ENCODE data around the gene EPS8L2. TPM values are rescaled to one million over a fixed set of nuclear protein-coding genes. Genes with fewer than 3 reads are reported as not detected.

EPS8L2 gene
- total RNA-seq, 1 experiment from 2014 or later: 12.7 TPM

DNA sequence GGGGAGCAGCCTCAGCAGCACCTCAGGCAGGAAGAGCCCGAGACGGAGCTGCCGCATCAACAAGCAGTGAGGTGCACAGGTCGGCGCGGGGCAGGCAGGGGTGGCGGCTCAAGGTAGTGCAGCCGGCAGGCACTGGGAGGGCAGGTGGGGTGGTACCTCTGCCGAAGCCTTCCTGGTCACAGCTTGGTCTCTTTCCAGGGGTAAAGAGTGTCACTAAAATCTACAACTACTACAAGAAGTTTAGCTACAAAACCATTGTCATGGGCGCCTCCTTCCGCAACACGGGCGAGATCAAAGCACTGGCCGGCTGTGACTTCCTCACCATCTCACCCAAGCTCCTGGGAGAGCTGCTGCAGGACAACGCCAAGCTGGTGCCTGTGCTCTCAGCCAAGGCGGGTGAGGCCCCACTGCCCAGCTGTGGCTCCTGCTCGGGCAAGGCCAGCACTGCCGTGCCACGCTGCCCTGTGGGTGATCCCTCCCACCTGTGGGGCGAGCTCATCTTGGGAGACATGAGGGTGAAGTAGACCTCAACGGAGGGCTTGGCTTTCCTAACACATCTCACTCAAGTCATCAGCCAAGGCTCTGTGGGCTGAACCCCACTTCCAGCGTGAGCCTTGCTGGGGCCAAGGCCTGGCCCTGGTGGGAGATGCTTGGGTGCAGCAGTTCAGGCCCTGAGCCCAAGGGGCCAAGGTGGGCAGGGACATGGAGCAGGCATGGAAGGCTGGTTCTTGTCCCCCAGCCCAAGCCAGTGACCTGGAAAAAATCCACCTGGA, 57.7 kb downstream of the EPS8L2 start:
- Histone ChIP-seq H3K36me3 (peaks cover 53% of the 10 kb centered on the region), H3K4me3 (no peak overlapping the region)

DNA sequence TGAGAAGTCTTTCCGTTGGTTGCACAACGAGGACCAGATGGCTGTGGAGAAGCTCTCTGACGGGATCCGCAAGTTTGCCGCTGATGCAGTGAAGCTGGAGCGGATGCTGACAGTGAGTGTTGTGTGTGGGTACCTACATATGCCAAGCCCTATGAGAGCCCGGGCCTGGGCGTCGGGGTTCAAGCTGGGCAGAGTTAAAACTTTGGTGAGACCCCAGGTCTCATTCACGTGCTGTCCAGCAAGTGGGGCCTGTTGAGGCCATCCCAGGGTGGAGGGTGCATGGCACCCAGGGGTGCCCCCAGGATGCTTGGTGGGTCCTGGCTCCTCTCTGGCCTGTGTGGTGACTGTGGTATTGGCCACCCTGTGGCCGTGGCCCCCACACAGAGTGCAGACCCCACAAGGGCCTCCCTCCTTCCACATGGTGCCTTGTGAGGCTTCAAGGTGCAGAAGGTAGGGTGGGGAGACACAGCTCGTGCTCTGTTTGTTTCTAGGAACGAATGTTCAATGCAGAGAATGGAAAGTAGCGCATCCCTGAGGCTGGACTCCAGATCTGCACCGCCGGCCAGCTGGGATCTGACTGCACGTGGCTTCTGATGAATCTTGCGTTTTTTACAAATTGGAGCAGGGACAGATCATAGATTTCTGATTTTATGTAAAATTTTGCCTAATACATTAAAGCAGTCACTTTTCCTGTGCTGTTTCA, 58.4 kb downstream of the EPS8L2 start:
- Histone ChIP-seq H3K4me1 (no peaks in the 10 kb centered on the region), H3K27ac (no peak overlapping the region), H3K9me3 (replicated peaks) (no peaks in the 10 kb centered on the region), H3K27me3 (no peaks in the 10 kb centered on the region), H3K4me3 (no peak overlapping the region), H3K36me3 (peaks cover 45% of the 10 kb centered on the region)
- no peak for DNase-seq

More for the DNA sequence above, 57.7 kb downstream of the EPS8L2 start:
- H3K4me1 ChIP-seq: no peaks in the 10 kb centered on the region
- H3K27me3 ChIP-seq: no peaks in the 10 kb centered on the region
- DNase-seq: no peak
- no peak overlapping the region for H3K27ac ChIP-seq
- H3K9me3 ChIP-seq (replicated peaks): no peaks in the 10 kb centered on the region

DNA sequence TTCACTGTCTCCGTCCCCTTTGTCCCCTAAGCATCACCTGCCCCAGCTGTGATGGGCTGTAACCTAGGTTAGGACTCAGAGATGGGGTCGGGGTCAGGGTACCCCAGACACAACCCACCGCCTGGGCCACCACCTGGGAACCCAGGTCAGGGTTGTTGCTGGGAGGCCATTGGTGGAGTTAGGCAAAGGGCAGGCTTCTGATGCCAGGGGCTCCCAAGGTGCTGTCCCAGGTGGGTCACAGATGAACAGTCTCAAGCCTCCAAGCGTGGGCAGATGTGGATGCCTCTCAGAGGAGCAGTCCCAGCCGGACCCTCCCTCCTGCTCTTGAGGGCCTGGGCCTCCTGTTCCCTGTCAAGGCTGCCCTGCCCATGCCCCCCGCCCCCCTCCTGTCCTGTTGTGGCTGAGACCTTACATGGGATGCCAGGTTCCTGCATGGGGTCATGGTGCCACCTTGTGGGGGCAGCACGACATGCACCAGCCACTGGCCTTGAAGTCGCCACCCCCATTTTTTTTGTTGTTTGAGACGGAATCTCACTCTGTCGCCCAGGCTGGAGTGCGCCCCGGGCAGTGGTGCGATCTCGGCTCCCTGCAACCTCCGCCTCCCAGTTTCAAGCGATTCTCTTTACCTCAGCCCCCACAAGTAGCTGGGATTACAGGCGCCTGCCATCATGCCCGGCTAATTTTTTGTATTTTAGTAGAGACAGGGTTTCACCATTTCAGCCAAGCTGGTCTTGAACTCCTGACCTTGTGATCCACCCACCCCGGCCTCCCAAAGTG, 59.2 kb downstream of the EPS8L2 start:
- Histone ChIP-seq H3K27ac (no peak overlapping the region), H3K9me3 (replicated peaks) (no peaks in the 10 kb centered on the region)
- peak; percentile 59 to 61 for DNase-seq

DNA sequence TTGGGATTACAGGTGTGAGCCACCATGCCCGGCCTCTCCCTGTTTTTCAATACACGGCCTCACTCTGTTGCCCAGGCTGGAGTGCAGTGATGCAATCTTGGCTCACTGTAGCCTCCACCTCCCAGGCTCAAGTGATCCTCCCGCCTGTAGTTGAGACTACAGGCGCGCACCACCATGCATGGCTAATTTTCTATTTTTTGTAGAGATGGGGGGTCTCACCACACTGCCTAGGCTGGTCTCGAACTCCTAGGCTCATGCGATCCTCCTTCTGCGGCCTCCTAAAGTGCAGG, 59.7 kb downstream of the EPS8L2 start:
- Histone ChIP-seq H3K36me3 (peaks cover 35% of the 10 kb centered on the region), H3K9me3 (replicated peaks) (no peaks in the 10 kb centered on the region), H3K27me3 (no peaks in the 10 kb centered on the region), H3K4me1 (no peaks in the 10 kb centered on the region), H3K4me3 (no peak overlapping the region), H3K27ac (no peak overlapping the region)
- DNase-seq: no peak

More for the DNA sequence above, 59.2 kb downstream of the EPS8L2 start:
- Histone ChIP-seq H3K4me1 (no peaks in the 10 kb centered on the region), H3K27me3 (no peaks in the 10 kb centered on the region), H3K36me3 (peaks cover 38% of the 10 kb centered on the region), H3K4me3 (no peak overlapping the region)

DNA sequence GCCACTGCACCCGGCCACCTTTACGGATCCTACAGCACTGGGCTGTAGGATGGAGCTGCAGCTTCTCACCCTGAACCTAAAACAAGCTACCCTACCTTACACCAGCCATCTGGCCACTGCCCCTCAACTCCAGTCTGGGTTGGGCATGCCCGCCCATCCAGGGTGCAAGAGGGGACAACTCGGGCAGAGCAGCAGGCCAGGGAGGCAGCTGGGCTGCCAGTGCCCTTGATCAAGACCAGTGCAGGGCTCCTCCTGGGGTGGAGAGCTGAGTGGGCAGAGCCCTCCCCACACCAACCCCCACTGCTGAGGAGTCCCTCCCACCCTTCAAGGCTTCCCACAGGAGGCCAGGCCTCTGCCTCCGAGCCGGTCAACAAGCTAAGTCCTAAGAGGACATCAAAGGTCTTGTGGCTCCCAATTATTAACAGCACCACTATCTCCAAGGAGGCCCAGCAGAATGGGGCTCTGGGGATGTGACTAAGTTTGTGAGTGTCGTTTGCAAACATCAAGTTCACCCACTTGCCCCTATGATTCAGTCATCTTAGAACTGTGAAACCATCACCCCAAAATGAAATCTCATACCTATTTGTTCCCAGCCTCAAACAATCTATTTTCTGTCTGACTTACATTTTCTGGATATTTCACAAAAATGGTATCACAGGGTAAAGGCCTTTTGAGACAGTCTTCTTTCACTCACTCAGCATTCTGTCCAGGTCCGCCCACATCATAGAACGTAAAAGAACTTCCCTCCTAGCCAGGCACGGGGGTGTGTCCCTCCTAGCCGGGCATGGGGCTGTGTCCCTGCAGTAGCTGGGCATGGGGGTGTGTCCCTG, 60.3 kb downstream of the EPS8L2 start:
- Histone ChIP-seq H3K27me3 (no peaks in the 10 kb centered on the region), H3K36me3 (peaks cover 35% of the 10 kb centered on the region), H3K4me3 (no peak overlapping the region)

DNA sequence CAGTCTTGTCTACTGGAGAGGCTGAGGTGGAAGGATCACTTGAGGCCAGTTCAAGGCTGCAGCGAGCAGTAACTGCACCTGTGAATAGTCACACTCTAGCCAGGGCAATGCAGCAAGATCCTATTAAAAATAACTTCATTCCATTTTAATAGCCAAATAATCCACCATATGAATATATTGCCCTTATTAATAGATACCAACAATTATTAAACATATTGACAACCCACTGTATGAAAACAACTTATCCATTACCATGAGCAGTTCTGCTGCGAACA, 60.8 kb downstream of the EPS8L2 start:
- H3K36me3 ChIP-seq: peaks cover 37% of the 10 kb centered on the region
- no peak for DNase-seq
- H3K9me3 ChIP-seq (replicated peaks): no peaks in the 10 kb centered on the region
- H3K27ac ChIP-seq: no peak overlapping the region
- no peaks in the 10 kb centered on the region for H3K4me1 ChIP-seq
- H3K27me3 ChIP-seq: no peaks in the 10 kb centered on the region
- H3K4me3 ChIP-seq: no peak overlapping the region

More for the DNA sequence above, 60.3 kb downstream of the EPS8L2 start:
- DNase-seq: no peak
- Histone ChIP-seq H3K9me3 (replicated peaks) (no peaks in the 10 kb centered on the region), H3K27ac (no peak overlapping the region), H3K4me1 (no peaks in the 10 kb centered on the region)

DNA sequence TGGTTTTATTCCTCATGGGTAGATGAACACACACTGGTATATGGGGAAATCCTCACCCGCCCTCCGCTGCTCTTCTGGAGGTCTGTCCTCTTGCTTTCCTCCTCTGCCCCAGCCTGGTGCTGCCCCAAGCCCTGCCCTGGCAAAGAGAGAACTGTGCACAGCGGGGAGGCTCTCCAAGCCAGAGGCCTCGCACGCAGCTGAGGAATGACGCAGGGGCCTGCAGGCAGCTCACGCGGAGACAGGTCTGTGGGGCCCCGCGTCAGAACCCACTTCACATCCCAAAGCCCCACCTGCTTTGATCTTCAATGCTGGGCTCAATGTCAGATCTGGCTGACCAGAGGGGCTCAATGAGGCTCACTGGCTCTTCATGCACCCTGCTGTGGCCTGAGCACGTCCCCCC, 61.2 kb downstream of the EPS8L2 start:
- Histone ChIP-seq H3K27ac (no peak overlapping the region), H3K36me3 (peaks cover 38% of the 10 kb centered on the region), H3K4me3 (no peak overlapping the region), H3K4me1 (no peaks in the 10 kb centered on the region), H3K9me3 (replicated peaks) (no peaks in the 10 kb centered on the region), H3K27me3 (no peaks in the 10 kb centered on the region)
- DNase-seq: no peak

DNA sequence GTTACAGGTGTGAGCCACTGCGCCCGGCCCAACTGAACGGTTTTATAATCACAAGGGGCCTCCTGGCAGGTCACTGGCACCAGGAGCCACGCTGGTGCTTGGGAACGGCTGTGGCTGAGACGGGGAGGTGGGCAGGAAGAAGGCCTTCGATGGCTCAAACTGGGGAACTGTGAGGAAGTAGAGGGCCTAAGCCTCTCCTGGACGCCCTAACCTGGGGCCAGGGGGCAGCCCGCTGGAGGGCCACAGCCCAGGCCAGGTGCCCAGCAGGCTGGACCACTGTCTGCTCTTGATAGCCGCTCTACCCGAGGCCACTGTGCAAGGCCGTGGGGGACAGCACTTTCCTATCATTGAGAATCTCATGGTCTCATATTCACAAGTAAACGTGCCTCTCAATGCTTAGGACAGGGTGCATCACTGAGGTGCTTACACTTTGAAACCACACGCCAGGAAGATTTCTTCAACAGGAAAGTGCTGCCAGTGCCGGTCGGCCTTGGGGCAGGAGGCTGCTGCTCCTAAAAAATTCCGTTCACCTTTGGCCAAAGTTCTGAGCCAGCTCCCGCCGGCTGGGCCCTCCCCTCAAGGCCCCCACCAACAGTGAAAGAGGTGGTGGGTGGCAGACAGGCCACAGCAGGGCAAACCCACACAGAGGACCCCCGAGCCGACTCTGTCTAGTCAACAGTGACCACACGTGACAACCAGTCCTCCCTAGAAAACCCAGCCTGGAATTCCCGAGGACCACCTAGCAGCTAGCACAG, 64.0 kb downstream of the EPS8L2 start:
- Histone ChIP-seq H3K4me1 (peaks cover 13% of the 10 kb centered on the region; the same call in 1 of the 2 replicates), H3K9me3 (replicated peaks) (no peaks in the 10 kb centered on the region), H3K27ac (no peak overlapping the region), H3K36me3 (peaks cover 29% of the 10 kb centered on the region), H3K4me3 (no peak overlapping the region), H3K27me3 (no peaks in the 10 kb centered on the region)
- no peak for DNase-seq

DNA sequence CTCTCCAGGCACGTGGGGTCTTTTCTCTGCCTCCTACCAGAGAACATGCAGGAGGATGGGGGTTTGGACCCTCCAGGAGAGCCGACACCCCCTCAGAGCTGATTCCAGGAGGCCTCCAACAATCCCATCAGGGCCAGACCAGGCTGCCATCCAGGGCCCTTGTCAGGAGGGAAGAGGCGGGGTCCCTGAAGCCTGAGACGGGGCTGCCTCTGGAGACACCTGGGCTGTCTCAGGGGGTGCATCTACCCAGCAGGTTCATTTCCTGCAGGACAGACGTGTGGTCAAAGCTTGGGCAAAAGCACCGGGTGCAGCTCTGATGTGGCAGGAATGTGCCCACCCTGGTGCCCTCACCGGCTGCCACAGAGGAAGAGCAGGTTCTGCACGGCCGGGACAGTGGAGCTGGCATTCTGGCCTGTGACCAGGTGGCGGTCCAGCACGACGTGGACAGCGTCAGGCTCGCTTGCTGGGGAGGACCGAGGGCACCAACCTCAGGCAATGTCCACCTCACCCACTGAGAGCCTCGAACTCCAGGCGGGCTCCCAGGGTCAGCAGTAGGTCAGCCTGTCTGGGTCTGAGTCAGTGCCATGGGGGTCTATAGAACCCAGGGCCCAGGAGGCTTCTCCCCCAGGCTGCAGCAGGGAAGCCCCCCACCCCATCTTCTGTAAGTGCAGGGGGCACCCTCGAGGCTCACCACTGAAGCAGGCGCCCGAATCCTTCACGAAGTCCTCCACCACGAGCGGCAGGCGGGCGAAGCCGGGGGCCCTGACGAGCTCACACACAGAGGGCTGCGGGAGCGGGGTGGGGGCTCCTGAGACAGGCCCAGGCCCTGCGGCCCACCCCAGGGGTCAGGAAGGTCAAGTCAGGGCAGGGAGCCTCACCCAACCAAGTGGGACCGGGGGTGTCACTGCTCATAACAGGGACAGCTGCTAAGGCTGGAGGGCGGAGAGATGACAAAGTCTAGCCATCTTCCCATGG, 64.9 kb downstream of the EPS8L2 start:
- H3K4me1 ChIP-seq: peaks cover 19% of the 10 kb centered on the region; the same call in 1 of the 2 replicates
- peaks cover 24% of the 10 kb centered on the region for H3K36me3 ChIP-seq
- DNase-seq: no peak
- H3K27ac ChIP-seq: no peak overlapping the region
- no peak overlapping the region for H3K4me3 ChIP-seq
- H3K9me3 ChIP-seq (replicated peaks): no peaks in the 10 kb centered on the region
- H3K27me3 ChIP-seq: no peaks in the 10 kb centered on the region

DNA sequence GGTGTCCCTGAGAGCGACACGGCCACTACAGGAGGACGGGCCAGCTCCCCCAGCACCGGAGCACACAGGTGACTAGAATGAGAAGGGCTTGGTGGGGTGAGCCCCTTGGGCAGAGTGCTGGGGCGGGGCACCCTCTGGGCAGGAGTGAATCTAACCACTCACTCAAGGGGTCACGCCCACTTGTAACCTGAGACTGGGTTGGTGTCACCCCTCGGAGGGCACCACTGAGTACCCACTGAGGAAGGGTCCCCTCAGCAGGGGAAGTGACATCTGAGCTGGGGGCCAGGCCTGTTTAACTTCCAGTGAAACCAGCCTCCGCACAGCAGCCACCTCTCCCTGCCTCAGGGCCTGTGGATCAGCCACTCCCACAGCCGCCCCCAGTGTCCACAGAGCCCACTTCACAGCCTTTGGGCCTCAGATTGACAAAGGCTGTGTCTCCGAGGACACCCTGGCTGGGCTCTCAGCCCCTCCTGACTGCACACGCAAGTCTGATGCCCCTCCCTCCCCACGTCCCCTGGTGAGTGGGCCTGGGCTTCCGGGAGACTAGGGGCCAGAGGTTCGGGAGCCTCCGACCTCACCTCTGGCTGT, 65.7 kb downstream of the EPS8L2 start:
- Histone ChIP-seq H3K4me1 (peaks cover 19% of the 10 kb centered on the region; the same call in 1 of the 2 replicates), H3K4me3 (no peak overlapping the region), H3K36me3 (peaks cover 20% of the 10 kb centered on the region; the same call in 1 of the 2 replicates), H3K27ac (no peak overlapping the region), H3K27me3 (no peaks in the 10 kb centered on the region), H3K9me3 (replicated peaks) (no peaks in the 10 kb centered on the region)
- DNase-seq: no peak

DNA sequence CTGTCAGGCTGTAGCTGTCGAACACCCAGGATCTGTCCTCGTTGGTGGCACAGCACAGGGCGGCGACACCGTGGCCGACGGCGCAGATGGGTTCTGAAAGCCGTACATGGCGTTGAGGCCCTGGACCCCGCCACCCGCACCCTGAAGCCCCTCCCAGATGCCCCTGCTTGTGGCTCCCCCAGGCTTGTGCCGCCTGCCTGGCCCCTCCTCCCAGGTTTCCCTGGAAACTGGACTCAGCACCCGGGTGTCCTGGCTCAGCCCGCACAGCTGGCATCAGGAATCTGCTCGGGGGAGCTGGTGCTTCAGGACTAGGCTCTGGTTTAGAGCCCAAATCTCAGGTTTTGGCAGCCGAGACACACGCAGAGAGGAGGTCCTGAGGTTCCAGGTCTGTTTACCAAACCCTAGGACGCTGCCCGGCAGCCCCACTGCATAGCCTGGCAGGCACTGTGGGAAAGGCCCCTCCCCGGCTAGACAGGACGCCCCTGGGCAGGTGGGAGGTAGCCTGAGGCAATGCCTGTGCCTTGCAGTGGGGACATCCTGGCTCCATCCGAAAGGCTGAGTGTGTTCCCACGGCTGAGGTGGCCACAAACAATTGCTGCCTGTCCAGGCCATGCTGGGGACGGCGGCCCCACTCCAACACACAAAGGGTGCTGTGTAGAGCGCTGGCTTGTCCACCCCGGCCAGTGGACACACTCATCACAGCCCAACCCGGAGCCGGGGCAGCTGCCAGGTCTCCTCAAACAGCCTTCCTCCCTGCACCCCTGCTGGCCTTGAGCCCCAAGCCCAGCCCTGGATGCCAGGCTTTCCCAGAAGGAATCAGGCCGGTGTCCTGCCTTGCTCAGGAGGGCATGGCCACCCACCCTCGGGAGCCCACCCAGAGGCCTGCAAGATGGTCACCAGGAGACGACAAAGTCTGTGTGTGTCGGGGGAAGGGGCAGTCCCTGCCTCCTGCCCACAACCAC, 66.7 kb downstream of the EPS8L2 start:
- Histone ChIP-seq H3K27me3 (no peaks in the 10 kb centered on the region), H3K4me3 (no peak overlapping the region), H3K27ac (peak overlapping the region; percentile 71), H3K36me3 (peaks cover 20% of the 10 kb centered on the region; the same call in 1 of the 2 replicates), H3K4me1 (peaks cover 19% of the 10 kb centered on the region; the same call in 1 of the 2 replicates), H3K9me3 (replicated peaks) (no peaks in the 10 kb centered on the region)
- DNase-seq: peak; percentile 66 to 70

DNA sequence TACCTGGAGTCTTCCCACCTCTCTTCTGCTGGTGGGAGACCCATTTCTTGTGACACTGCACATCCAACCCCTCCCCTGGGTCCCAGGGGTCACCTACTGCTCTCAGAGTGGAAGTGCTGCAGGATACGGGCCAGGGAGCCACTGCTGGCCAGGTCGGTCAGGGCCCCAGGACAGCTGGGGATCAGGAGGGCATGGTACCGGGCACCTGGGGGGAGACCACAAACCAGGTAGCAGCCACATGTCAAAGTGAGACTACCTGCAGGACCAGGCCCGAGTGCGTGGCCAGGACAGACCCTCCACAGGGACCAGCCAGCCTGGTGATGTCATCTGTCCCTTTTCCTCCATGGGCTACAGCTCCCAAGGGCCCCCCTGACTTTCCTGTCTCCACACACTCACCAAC, 67.4 kb downstream of the EPS8L2 start:
- Histone ChIP-seq H3K27me3 (no peaks in the 10 kb centered on the region), H3K36me3 (peaks cover 20% of the 10 kb centered on the region; the same call in 1 of the 2 replicates), H3K9me3 (replicated peaks) (no peaks in the 10 kb centered on the region), H3K4me1 (peaks cover 19% of the 10 kb centered on the region; the same call in 1 of the 2 replicates), H3K27ac (peak overlapping the region; percentile 71), H3K4me3 (no peak overlapping the region)
- DNase-seq: no peak
